Upper lobe of right lung (tissue), 1 donor: Measurements from ENCODE around the gene SHC3. TPM values are rescaled to one million over a fixed set of nuclear protein-coding genes. Genes with fewer than 3 reads are reported as not detected.

Source experiments
- ATAC-seq: fragments of 200-7000 bp; cut with Tn5 transposase; one replicate; pipeline ENCODE4 v1.9.1; 2020; ENCODE audit warnings: mild to moderate bottlenecking, moderate library complexity
- DNase-seq: peaks from one replicate; pipeline ENCODE4 v3.0.0-alpha.2; 2020
- H3K27ac ChIP-seq: fragments of 200-600 bp; one replicate; pipeline ENCODE4 v1.8.0; 2022
- H3K27me3 ChIP-seq: fragments of 200-600 bp; one replicate; pipeline ENCODE4 v1.8.0; 2022; ENCODE audit warnings: mild to moderate bottlenecking
- H3K36me3 ChIP-seq: fragments of 200-600 bp; one replicate; pipeline ENCODE4 v1.8.0; 2022
- H3K4me1 ChIP-seq: fragments of 200-600 bp; one replicate; pipeline ENCODE4 v1.8.0; 2022
- H3K4me3 ChIP-seq: fragments of 200-600 bp; one replicate; pipeline ENCODE4 v1.8.0; 2022; ENCODE audit warnings: mild to moderate bottlenecking
- H3K9me3 ChIP-seq: fragments of 200-600 bp; one replicate; pipeline ENCODE4 v1.8.0; 2022
- intact Hi-C: fragments of 100-400 bp; cut with DNase I; formaldehyde crosslinking; loops from one replicate; pipeline ENCODE4 v1.11.0; 2022
- total RNA-seq: library from RNA; stranded (reverse); fragmentation: NEBNext Ultra II Directional; extraction: Animal tissue kit (Norgen Biotek cat#: 25700); gene quantifications from one replicate; pipeline ENCODE4 v1.2.1, GENCODE V29; 2021
- TF ChIP-seq, protein P1 (sequence below): fragments of 200-600 bp; IDR thresholded peaks from one replicate; pipeline ENCODE4 v1.8.0; 2022; ENCODE audit warnings: antibody characterized with exemption
- donor health status: DM: no; HTN: yes; CAD: no; lungs with severe emphysema.

Gene SHC3
- total RNA-seq, 1 donor from 2014 or later: 12.9 TPM

DNA sequence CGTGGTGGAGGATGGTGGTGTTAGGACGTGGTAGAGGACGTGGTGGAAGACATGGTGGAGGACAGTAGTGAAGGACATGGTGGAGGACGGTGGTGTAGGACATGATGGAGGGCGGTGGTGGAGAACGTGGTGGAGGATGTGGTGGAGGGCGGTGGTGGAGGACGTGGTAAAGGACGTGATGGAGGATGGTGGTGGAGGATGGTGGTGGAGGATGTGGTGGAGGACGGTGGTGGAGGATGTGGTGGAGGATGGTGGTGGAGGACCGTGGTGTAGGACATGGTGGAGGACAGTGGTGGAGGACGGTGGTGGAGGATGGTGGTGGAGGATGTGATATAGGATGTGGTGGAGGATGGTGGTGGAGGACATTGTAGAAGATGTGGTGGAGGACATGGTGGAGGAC lies 119.7 kb downstream of the SHC3 start:
- no peak overlapping the region for H3K4me3 ChIP-seq
- no peak for DNase-seq
- H3K36me3 ChIP-seq: no peaks in the 10 kb centered on the region
- intact Hi-C loops: no loop called here
- no peaks in the 10 kb centered on the region for H3K4me1 ChIP-seq
- no peaks in the 10 kb centered on the region for H3K27me3 ChIP-seq
- no peak for ATAC-seq
- no peaks in the 10 kb centered on the region for H3K9me3 ChIP-seq
- TF ChIP-seq, protein P1, sequence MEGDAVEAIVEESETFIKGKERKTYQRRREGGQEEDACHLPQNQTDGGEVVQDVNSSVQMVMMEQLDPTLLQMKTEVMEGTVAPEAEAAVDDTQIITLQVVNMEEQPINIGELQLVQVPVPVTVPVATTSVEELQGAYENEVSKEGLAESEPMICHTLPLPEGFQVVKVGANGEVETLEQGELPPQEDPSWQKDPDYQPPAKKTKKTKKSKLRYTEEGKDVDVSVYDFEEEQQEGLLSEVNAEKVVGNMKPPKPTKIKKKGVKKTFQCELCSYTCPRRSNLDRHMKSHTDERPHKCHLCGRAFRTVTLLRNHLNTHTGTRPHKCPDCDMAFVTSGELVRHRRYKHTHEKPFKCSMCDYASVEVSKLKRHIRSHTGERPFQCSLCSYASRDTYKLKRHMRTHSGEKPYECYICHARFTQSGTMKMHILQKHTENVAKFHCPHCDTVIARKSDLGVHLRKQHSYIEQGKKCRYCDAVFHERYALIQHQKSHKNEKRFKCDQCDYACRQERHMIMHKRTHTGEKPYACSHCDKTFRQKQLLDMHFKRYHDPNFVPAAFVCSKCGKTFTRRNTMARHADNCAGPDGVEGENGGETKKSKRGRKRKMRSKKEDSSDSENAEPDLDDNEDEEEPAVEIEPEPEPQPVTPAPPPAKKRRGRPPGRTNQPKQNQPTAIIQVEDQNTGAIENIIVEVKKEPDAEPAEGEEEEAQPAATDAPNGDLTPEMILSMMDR: no peak
- H3K27ac ChIP-seq: no peak overlapping the region

DNA sequence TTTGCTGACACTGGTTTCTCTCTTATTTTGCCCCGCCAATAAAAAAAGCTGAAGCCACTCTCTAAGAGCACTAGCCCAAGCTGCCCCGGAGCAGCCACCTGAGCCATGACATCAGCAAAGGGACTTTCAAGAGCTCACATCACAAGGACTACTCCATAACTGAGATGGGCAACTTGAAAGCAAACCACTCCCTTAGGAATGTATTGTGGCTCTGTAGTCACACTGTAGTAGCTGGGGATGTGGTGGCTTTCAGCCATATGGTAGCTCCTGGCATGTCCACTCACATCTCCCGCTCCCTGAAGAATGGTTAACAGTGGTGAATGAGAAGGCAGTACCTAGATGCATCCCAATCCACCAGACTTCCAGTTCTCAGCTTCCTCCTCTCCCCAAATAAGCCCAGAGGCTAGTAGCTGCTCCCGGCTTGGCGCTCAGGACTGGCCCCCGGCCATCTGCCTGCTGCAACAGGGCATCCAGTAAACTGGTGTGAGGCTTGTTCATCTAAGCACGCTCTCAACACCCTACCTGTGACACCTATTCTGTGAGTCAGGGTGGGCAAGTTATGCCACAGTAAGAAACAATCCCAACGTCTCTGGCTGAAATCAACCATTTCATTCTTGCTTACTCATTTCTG lies 123.6 kb downstream of the SHC3 start:
- Histone ChIP-seq H3K4me1 (no peaks in the 10 kb centered on the region), H3K27ac (no peak overlapping the region), H3K36me3 (no peaks in the 10 kb centered on the region), H3K9me3 (no peaks in the 10 kb centered on the region), H3K4me3 (no peak overlapping the region), H3K27me3 (no peaks in the 10 kb centered on the region)
- TF ChIP-seq, protein P1: no peak
- no peak for DNase-seq
- peak; percentile 34 for ATAC-seq
- intact Hi-C loops: no loop called here

DNA sequence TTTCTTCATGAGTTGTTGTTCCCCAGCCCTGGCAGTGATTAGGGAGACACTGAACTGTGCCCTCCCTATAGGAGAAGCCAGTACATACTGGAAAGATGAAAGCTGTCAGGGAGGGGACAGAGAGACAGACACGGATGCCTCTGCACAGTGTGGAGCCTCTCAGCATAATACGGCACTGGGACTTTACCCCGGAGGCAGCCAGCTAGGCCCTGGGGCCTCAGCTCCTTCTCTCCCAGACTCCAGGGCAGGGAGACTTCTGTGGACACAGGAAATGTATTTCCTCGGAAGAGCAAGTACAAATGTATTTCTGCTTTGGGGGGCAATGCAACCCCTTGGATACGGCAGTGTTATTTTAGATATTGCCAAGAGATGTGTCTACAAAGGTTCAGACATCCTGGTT lies 125.3 kb downstream of the SHC3 start:
- ATAC-seq (no peak), DNase-seq (no peak)
- Histone ChIP-seq H3K27me3 (no peaks in the 10 kb centered on the region), H3K9me3 (no peaks in the 10 kb centered on the region), H3K4me1 (no peaks in the 10 kb centered on the region), H3K36me3 (no peaks in the 10 kb centered on the region), H3K27ac (no peak overlapping the region), H3K4me3 (no peak overlapping the region)
- intact Hi-C loops: no loop called here
- TF ChIP-seq, protein P1: no peak

DNA sequence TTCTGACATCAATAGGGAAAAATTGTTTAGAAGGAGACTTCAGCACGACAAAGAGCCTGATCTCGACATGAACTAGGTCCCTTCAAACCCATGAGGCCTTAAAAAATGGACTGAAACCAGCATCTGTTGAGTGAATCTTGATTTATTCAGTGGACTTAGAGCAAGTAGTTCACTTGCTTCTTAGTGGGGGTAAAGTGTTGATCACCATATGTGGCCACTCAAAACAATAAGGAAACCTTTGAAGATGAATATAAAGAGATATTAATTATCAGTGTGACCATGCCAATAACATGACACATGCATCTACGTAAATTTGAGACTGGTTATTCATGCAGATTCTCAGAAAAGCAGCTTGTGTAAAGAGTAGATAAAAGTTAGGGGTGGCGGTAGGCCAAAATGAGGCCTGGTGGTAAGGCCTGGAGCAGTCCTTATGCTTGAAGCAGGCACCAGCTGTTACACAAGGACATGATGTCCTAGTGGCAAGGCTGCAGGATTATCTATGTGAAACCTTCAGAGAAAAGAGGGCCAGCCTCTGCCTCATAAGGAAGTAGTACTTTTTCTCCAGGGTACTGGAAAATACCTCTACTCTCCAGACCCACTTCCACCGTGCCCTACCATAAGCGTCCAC lies 126.0 kb downstream of the SHC3 start:
- H3K4me3 ChIP-seq: no peak overlapping the region
- H3K36me3 ChIP-seq: no peaks in the 10 kb centered on the region
- intact Hi-C loops: no loop called here

DNA sequence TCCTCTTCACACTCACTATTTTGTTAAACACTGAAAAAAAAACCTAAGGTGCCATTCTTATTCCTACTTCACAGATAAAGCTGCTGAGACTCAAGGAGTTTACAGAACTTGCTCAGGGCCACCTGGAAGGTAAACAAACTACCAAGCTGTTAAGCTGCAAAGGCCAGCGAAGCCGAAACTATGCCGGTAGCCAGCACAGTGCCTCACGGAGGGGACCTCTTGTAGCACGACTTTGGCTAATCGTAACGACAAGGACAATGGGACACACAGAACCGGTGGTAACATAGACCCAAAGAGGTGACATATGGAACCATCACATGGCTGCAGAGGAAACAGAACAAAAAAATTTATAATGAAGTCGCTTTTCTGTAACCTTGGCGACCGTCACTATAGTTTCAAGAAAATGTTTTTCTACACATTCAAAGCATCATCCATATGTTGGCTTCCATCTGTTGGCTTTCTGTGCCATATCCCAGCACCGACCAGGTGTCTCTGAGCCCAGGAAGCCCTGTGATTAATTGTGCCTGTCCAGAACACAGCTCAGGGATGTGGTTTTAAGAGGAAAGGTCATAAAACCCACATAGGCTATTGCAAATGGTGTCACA lies 127.1 kb downstream of the SHC3 start:
- no peak overlapping the region for H3K4me3 ChIP-seq
- intact Hi-C loops: no loop called here

More for the DNA sequence above, 126.0 kb downstream of the SHC3 start:
- Histone ChIP-seq H3K27ac (no peak overlapping the region), H3K9me3 (no peaks in the 10 kb centered on the region), H3K27me3 (no peaks in the 10 kb centered on the region), H3K4me1 (no peaks in the 10 kb centered on the region)
- ATAC-seq (no peak), DNase-seq (no peak)
- TF ChIP-seq, protein P1: no peak

More for the DNA sequence above, 127.1 kb downstream of the SHC3 start:
- ATAC-seq (no peak), DNase-seq (no peak)
- Histone ChIP-seq H3K27me3 (no peaks in the 10 kb centered on the region), H3K4me1 (no peaks in the 10 kb centered on the region), H3K27ac (no peak overlapping the region), H3K9me3 (no peaks in the 10 kb centered on the region), H3K36me3 (peaks cover 2% of the 10 kb centered on the region)
- TF ChIP-seq, protein P1: no peak
